Fibroblast of villous mesenchyme (primary cell): ENCODE measurements around the gene TSC1. TPM values are rescaled to one million over a fixed set of nuclear protein-coding genes. Genes with fewer than 3 reads are reported as not detected.

Source experiments
- DNase-seq: peaks from one replicate; pipeline ENCODE4 v3.0.0-alpha.2; 2010; ENCODE audit warnings: low read depth
- H3K4me3 ChIP-seq: 2 replicates; pipeline ENCODE4 v1.5.1; 2011; ENCODE audit warnings: low read depth, mild to moderate bottlenecking, low read length
- total RNA-seq: library from RNA; depleted of rRNA; stranded (reverse); fragments of >200 nt; gene quantifications from 2 replicates; pipeline ENCODE4 v1.2.3, GENCODE V29; 2012
- TF ChIP-seq, protein P1 (sequence below): IDR thresholded peaks from 2 replicates; pipeline ENCODE4 v1.5.1; 2012; ENCODE audit warnings: low read depth, mild to moderate bottlenecking, low read length; ENCODE audit not compliant: insufficient read depth

Gene TSC1
- total RNA-seq, 1 donor: 65.2 TPM

DNA sequence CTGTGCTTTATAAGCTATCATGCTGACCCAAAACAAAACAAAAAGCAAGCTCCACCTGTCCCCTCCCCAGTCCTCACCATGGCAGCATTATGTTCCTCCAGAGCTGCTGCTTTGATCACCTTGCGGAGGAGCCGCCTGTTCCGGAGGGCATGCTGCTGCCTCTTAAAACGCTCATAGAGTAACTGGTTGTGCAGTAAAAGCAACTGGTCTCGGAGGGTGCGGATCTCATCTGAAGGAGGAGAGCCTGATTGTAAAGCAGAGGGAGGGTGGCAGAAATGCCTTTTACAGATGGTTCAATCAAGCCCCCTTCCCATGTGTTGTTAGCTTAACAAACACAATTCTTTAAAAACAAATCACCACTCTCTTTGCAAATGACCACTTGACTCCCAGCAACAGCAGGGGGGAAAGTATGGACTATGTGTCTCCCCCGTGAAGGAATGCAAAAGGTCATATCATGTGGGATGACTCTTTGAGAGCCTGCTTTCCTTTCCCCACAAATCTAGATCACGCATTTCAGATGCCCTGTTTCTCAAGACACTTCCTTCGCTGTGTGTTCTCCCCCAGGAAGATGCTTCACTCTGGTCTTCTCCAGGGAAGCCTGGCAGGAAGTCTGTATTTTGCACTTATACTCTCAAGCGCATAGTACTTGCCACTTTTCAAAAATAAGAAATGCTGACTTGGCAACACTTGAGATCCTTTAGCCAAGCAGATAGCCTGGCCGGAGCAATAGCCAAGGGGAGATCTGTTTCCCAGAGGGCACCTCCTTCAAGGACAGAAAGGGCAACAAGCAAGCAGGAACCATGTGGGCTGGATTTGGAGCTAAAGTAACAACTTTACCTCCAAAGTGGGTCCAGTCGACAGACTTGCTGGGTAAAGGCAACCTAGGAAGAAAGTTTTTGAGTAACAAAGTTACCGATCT is 40.6 kb downstream of the TSC1 start:
- no peak overlapping the region for H3K4me3 ChIP-seq
- DNase-seq: no peak
- TF ChIP-seq, protein P1, sequence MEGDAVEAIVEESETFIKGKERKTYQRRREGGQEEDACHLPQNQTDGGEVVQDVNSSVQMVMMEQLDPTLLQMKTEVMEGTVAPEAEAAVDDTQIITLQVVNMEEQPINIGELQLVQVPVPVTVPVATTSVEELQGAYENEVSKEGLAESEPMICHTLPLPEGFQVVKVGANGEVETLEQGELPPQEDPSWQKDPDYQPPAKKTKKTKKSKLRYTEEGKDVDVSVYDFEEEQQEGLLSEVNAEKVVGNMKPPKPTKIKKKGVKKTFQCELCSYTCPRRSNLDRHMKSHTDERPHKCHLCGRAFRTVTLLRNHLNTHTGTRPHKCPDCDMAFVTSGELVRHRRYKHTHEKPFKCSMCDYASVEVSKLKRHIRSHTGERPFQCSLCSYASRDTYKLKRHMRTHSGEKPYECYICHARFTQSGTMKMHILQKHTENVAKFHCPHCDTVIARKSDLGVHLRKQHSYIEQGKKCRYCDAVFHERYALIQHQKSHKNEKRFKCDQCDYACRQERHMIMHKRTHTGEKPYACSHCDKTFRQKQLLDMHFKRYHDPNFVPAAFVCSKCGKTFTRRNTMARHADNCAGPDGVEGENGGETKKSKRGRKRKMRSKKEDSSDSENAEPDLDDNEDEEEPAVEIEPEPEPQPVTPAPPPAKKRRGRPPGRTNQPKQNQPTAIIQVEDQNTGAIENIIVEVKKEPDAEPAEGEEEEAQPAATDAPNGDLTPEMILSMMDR: no peak

DNA sequence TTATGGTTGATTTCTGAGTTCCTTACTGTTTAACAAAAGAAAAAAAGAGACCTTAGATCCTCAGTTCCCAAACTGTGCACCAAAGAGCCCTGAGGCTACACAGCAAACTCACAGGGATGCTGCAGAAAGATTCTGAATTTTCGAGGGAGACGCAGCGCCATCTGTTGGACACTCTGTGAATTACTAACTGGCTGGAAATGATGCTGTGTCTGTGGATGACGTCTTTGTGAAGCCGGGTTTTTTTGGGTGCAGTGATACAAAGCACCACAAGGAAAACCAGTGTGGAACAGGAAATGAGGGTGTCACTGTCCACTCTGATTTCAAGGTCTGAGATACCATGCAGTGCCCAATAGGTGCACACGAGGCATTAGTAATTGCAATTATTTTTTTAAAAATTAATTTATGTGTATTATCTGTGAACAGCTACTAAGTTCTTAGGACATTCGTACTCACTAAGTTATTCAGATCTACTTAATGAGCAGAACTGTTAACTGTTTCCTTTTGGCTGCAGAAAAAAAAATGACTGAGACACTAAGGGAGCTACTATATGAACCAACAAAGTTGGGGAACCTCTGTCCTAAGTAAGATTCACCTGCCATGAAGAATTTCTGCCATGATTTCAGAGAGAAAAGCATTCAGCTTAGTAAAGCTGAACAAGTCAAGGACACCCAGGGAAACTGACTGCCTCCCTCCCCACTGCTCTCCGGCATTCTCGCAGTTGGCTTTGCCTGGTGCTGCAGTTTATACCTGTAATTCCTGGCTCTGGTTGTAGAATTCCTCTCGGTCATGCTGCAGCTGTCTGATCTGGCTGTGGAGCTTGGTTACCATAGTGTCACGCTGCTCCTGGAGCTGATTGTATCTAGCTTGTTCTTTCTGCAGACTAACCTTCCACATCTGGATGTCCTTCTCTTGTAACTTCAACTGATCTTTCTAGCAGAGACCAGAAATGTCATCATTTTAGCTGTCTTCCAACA is 42.3 kb downstream of the TSC1 start:
- no peak overlapping the region for H3K4me3 ChIP-seq
- TF ChIP-seq, protein P1: peak; percentile 91

DNA sequence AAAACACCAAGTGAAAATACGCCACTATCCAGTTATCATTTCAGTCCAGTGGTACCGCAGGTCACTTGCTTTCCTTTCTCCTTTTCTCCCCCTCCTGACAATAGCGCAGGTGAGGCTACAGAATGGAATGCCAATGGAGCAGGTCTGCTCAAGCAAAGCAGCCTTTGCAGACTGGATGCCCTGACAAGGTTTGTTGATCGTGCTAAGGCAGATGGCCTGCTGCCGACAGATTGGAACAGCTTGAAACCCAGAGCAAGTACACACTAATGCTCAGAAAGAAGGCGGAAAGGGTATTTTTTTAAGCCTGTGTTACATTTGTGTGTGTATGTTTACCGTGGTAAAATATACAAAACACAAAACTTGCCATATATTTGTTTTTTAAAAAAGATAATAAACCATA is 46.4 kb downstream of the TSC1 start:
- no peak for DNase-seq
- no peak overlapping the region for H3K4me3 ChIP-seq
- TF ChIP-seq, protein P1: no peak

More for the DNA sequence above, 42.3 kb downstream of the TSC1 start:
- peak; percentile 84 for DNase-seq

DNA sequence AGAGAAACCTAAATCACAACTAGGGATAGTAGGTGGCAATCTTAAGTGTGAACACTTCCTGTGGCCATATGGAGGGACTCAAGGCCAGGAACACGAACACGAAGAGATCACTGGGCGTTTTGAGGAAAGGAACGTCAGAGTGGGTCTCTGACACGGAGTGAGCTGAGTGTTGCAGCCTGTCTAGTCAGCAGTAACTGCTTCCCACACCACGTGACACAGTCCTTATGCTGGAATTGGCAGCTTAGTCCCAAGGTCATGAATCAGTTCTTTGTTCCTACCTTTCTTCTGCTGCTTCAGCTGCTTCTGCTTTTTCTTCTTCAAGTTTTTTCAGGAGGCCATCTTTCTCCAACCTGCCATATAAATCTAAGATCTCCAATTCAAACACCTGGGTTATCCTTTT is 47.5 kb downstream of the TSC1 start:
- TF ChIP-seq, protein P1: no peak
- no peak overlapping the region for H3K4me3 ChIP-seq
- DNase-seq: no peak

DNA sequence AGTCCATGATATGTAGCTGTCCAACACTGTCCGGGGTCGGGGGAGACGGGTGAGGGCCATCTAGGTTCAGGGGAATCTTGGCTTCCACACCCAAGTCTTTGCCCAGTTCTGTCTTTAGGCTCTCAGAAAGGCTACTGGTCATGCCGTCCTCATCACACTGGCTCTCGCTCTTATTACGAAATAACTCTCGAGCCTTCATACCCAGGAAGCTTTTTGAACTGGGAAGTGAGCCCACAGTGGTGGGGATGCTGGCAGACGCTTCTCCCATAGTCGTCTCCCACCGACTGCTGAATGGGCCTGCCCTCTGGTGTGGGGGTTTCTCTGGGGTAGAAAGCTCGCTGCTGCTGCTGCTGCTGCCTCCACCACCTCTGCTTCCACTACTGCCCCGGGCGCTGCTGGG is 48.2 kb downstream of the TSC1 start:
- DNase-seq: no peak
- no peak overlapping the region for H3K4me3 ChIP-seq
- TF ChIP-seq, protein P1: no peak

DNA sequence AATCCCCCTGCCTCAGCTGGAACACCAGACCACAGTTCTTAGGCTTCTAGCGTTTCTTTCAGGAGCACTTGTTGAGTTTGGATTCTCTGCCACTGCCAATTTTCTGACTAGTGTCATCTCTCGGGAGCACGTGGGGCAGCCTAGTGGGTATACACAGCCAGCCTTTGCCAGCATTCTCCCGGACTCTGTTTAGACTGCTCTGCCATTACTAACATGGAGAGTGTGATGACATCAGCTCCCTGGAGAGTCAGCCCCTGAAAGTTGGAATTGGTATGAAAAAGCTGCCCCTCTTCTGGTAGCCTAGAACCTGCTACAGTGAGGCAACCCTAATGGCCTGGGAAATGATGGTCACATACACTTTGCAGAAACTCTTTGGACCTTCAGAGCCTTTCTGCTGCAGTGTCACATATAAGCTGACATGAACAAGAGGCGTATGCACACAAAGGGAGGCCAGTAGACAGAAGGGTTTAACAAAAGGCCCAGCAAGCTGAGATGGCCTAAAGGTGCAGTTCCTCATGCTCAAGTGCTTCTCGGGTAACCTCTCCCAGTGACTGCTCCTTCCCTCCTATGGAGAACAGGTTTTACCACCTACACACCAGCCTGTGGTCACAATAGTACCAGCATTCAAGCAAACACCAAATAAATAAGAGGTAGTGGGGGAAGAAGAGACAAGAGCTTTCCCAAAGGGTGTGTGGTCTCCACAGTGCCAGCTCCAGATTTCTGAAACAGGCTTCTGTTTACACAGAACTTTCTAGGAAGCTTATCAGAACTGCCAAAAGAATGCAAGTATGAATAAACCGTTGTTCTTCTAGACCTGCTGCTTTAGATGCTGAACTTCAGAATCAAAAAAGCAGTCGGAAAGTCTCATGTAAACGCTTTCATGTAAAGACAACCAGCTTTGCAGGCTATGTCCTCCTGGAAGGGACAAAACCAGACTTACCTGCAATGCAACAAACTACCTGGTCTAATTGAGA is 49.3 kb downstream of the TSC1 start:
- TF ChIP-seq, protein P1: no peak
- H3K4me3 ChIP-seq: no peak overlapping the region
- DNase-seq: no peak
